ENCODE data around the gene IFNL2.

- no peak for TF ChIP-seq POLR2A (IDR thresholded peaks at IDR 0.05)
- TF ChIP-seq CTCF (IDR thresholded peaks at IDR 0.05): no peak
- TF ChIP-seq EP300 (IDR thresholded peaks at IDR 0.05): no peak
These were observed 51.1 kb downstream of the IFNL2 start for GRCh38 chr19:39319098-39319891.

Data from tibial nerve (tissue), 4 donors.